GM21529 (cell line): ENCODE results near the gene RIOK3.
"Not testable (repeated sequence)": the region's sequence is repeated elsewhere in the genome, so short reads cannot be mapped to it uniquely, and the experiment has no call there.

ENCODE experiments used
- ATAC-seq: cut with Tn5 transposase; IDR thresholded peaks from one replicate; pipeline ENCODE4 v1.9.1; 2021; ENCODE audit not compliant: unreplicated experiment

RIOK3 gene

DNA sequence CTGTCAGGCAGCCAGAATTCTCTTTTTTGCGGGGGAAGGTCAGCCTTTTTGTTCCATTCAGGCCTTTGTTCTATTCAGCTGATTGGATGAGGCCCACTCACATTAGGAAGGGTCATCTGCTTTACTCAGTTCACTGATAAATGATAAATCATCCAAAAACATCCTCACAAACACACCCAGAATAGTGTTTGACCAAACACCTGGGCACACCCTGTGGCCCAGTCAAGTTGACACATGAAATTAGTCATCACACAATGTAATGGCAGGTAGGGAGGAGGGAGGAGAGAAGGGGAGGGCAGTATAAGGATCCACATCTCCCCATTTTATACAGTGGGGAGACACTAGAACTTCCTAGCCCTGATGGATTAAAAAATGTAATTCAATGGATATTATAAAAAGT lies 41.9 kb downstream of the RIOK3 start:
- ATAC-seq, result no peak

DNA sequence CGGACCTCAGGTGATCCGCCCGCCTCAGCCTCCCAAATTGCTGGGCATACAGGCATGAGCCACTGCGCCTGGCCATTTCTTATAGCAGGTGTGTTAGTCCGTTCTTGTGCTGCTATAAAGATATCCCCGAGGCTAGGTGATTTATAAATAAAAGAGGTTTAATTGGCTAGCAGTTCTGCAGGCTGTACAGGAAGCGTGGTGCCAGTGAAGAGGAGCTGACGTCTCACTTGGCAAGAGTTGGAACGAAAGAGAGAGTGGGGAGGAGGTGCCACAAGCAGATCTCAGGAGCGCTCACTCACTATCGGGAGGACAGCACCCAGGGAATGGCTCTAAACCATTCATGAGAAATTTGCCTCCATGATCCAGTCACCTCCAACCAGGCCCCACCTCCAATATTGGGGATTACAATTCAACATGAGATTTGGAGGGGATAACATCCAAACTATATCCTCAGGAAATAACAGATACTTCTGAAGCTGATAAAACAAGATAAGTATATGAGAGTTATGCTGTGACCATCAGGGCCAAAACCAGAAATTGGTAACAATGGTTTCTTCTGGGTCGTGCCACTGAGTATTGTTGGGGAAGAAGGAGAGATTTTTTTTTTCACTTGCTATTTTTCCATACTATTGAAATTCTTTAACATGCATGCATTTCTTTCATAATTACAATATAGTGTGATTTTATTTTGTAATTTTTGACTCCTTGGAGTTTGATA lies 42.8 kb downstream of the RIOK3 start:
- no peak for ATAC-seq

DNA sequence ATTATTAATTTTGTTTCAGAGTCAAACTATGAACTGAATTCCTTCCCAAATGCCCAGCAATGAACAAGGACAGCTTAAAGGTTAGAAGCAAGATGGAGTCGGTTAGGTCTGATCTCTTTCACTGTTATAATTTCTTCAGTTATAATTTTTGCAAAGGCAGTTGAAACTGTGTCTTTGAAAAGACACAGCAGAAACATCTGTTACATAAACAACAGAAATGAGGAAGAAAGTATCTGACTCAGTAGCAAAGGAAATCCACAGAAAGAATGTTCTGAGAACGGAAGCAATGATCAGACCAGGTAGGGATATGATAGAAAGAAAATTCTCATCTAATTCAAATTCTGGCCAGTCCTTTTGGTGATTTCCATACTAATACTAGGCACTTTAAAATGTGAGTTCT lies 45.0 kb downstream of the RIOK3 start:
- ATAC-seq, result no peak

DNA sequence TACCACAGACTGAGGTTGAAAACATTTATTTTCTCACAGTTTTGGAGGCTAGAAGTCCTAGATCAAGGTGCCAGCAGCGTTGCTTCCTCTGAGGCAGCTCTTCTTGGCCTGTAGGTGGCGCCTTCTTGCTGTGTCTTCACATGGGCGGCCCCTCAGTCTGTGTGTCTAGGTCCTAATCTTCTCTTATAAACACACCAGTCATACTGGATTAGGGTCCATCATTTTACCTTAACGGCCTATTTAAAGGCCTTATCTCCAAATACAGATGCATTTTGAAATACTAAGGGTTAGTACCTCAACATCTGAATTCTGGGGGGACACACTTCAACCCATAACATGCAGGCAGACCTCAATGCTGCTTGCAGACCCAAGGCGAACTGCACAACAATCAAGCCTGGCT lies 45.8 kb downstream of the RIOK3 start:
- ATAC-seq, result peak; percentile 27

DNA sequence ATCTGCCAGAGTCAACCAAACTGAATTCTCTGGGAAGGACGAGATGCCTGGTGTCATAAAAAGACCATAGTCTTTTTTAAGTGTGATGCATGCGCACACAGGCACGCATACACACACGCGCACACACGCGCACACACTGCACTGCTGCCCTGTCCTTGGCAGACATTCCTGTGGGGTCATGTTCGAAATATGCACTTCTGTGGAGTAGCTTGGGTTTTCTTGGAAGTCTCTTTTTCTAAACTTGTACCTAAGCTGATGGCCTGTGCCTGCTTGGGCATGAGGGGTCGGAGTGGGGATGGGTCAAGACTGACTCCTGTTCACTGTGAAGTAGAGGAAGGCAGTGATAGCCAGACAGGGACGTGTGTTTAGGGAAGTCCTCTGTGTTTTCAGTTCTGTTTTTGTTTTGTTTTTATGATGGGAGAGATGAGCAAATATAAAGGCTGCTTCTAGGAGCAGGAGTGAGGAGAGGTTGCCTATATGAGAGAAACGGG lies 46.2 kb downstream of the RIOK3 start:
- no peak for ATAC-seq

DNA sequence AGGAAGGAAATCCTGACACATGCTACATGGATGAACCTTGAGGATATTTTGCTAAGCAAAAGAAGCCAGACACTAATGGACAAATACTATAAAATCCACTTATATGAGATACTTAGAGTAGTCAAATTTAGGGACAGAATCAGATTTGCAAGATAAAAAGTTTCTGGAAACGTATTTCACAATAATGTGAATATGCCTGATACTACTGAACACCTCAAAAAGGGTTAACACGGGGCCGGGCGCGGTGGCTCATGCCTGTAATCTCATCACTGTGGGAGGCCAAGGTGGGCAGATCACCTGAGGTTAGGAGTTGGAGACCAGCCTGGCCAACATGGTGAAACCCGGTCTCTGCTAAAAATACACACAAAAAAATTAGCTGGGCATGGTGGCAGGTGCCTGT lies 48.5 kb downstream of the RIOK3 start:
- ATAC-seq, result no peak

DNA sequence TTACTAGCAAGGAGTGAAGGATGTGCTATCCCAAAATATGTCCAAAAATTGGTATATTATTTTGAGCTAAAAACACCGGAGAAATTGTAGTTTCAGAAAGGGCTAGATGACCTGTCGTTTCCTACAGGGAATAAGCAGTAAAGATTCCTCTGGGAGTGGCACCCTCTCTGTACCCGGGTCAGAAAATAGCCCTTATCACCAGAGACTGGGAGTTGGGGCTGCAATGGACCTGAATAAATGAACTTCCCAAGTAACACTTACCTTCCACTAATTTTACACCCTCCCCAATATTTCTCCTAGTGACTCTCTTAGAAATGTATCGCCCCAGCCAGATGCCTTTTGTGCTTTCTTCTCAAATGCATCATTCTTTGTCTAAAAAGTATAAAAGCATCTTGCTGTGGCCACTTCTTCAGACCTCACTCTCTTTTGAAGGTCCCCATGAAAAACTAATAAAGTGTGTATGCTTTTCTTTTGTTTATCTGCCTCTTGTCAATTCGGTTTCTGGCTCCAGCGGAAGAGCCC lies 49.5 kb downstream of the RIOK3 start:
- ATAC-seq, result no peak

DNA sequence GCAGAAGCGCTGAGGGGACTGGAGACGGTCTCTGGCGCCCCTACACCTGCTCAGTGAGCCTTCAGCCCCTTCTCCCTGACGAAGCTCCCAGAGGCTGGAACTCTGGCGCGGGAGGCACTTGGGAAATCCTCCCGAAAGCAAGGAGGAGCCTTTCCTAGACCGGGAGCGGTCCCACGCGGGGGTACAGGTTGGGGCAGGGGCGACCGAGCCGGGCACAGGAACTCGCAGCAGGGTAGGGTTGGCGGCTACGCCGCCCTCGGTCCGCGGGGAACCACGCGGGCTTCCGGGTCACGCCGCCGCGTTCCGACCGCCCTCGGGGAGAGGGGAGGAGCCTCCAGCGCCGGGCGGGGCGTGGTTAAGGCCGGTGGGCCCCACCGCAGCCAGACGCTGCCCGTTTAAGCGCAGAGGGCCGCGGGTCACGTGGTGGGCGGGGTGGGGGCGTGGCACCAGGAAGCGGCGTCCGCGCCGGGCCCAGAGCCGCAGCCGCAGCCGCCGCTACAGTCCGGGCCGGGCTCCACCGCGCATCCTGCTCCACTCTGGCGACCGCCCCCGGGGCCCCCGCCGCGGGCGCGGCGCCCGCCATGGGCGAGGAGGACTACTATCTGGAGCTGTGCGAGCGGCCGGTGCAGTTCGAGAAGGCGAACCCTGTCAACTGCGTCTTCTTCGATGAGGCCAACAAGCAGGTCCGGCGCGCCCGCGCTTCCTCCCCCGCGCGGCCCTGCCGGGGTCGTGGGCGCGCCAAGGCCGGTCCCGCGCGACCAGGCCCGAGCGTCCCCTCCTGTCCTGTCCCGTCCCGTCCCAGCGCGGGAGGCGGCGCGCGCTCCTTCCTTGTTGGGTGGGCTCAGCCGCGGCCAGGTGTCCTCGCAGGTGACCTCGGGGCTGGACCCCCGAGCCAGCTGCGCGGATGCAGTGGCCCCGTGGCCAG lies 50.2 kb downstream of the RIOK3 start, which contains the start of gene RMC1:
RMC1 (plus strand) TSS at position 474 of the 925 bp plus-strand sequence; CDS start at position 582, 108 bp downstream.
- ATAC-seq, result peak; percentile 75

DNA sequence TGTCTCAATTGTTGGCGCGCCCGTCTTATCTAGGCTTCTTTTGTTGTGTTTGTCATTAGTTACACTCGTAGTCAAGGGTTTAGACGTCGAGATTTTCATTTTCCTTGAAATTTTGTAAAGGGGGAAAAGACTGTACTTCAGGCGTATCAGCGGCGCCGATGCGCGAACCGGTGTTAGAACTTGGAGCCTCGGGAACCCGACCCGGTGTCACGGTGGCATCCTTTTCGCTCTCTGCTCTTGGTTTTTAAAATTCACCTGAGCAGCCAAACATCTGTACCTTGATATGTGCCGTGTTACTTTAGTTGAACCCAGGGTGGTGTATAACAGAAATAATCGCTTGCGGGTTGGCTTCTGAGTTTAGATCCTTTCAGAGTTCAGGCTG lies 50.9 kb downstream of the RIOK3 start:
- ATAC-seq, result no peak

DNA sequence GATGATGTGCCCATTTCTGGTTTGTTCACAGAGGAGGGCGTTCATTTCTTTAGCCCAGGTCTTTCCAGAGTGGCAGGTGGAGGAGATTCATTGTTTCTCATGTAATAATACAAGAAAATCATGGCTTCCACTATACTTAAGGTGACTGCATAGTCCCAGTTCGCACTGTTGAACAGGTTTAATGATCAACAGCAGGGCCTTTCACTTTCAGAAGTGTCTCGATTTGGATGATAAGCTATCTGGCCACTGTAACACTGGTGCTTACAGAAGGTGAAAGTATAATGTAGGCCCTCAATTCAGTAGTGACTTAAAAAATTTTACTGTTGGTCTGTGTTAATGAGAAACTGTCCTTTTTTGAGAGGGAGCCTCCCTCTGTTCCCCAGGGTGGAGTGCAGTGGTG lies 51.6 kb downstream of the RIOK3 start:
- peak; percentile 44 for ATAC-seq

DNA sequence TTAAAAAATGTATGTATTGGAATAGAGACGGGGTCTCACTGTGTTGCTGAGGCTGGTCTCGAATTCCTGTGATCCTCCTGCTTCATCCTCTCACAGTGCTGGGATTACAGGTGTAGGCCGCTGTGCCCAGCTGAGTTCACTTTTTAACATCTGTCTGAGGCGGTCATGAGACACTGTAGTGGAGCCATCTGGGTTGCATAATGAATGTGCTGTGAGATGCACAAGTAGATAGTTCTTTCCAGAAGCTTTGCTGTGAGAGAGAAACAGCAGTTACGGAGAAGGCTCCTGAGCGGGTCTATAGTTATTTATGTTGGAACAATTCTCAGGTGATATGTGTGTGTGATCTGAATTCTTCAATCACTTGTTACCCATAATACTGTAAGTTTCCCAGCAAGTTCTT lies 53.3 kb downstream of the RIOK3 start:
- ATAC-seq, result no peak

DNA sequence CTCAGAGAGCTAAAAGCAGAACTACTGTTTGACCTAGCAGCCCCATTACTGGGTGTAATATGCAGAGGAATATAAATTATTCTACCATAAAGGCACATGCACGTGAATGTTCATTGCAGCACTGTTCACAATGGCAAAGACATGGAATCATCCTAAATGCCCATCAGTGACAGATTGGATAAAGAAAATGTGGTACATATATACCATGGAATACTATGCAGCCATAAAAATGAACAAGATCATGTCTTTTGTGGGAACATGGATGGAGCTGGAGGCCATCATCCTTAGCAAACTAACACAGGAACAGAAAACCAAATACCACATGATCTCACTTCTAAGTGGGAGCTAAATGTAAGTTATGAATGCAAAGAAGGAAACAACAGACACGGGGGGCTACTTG lies 57.8 kb downstream of the RIOK3 start:
- not testable (repeated sequence) for ATAC-seq

DNA sequence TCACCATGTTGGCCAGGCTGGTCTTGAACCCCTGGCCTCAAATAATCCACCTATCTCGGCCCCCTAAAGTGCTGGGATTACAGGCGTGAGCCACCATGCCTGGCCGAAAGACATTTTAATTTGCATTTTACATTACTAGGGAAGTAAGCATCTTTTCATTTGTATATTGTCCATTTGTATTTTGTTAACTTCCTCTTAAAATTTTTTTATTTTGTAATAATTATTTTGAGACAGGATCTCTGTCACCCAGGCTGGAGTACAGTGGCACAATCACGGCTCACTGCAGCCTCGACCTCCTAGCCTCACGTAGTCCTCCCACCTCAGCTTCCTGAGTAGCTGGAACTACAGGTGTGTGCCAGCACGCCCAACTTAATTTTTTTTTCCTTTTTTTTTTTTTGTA lies 59.1 kb downstream of the RIOK3 start:
- ATAC-seq, result not testable (repeated sequence)

DNA sequence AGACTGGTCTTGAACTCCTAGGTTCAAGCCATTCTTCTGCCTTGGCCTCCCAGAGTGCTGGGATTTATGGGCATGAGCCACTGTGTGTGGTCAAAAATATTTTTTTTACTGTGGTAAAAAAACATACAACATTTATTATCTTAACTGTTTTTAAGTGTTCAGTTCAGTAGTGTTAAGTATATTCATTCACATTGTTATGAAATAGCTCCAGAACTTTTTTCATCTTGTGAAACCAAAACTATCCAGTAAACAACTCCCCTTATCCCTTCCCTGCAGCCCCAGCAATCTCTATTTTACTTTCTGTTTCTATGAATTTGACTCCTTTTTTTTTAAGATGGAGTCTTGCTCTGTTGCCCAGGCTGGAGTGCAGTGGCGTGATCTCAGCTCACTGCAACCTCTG lies 59.6 kb downstream of the RIOK3 start:
- no peak for ATAC-seq

DNA sequence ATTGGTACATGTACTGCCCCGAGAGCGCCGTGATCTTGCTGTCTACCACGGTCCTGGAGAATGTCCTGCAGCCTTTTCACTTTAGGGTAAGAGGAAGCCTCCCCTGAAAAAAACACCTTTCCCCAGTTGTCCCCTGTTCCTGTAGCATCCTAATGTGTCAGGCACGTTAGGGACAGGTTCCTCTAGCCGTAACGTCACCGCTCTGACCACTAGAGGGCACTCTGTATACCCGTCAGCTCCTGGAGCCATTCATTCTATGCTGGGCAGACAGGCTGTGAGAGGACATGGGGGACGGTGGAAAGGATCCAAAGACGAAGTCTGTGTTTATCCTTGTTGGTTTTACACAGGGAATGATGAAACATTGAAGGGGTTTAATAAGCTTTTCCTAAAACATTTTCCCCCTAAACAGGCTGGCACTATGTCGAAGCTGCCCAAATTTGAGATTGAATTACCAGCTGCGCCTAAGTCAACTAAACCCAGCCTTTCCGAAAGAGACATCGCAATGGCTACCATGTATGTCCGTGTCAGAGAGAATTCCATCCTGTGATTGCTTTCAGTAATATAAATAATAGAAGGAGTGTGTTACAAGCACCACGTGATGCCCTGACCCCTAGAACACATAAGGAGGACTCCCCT lies 62.9 kb downstream of the RIOK3 start:
- ATAC-seq, result peak; percentile 90

DNA sequence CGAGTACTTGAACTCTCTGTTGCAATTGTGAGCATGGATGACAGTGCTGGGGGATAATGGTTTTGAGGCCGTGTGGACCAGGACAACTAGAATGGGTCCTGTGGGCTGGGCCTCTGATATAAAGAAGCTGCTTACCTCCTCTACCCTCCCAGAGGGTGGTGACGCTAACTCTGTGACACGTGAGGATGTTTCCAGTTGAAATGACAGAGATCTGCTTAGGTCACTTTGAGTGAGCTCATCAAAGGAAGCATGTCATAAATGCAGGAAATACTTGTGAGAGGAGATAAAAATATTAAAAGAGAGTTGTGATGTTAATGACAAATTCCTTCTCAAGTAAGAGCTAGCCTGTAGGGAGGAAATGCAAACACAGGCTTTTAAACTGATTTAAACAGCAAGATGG lies 66.6 kb downstream of the RIOK3 start:
- ATAC-seq, result no peak

DNA sequence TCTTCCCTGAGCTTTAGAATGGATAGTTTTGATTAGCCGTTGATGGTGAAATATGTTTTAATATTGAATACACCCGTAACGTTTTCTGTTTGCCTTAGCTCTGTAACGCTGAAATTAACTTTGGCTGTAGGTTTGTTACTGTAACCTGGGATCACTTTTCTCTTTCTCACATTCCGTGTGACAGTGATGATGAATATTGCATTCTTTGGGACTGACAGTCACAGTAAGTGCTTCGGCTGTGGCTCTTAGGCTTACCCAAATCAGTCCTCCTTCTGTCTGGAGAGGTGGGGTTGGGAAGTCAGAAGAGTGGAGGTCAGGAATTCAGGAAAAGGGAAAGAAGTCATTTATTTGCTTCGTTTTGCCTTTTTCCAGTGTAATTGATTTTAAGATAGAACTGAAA lies 68.2 kb downstream of the RIOK3 start:
- ATAC-seq, result no peak

DNA sequence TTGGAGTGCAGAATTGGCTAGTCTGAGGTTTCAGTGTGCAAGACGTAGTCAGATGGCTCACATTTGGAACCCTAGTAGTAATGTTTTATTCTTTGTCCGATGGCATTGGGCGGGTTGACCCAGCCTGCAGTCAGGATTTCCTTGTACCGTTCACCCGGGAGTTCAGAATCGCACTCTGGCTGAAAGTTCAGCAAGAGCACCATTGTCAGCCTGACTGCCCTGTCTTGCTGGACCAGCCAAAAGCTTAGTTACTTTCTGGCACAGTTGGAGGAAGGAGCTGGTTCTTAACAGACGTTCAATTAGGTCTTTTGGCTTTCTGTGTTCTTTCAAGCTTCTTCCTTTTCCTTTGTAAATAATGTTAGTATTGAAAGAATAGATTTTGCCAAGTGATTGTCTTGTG lies 68.8 kb downstream of the RIOK3 start:
- no peak for ATAC-seq

DNA sequence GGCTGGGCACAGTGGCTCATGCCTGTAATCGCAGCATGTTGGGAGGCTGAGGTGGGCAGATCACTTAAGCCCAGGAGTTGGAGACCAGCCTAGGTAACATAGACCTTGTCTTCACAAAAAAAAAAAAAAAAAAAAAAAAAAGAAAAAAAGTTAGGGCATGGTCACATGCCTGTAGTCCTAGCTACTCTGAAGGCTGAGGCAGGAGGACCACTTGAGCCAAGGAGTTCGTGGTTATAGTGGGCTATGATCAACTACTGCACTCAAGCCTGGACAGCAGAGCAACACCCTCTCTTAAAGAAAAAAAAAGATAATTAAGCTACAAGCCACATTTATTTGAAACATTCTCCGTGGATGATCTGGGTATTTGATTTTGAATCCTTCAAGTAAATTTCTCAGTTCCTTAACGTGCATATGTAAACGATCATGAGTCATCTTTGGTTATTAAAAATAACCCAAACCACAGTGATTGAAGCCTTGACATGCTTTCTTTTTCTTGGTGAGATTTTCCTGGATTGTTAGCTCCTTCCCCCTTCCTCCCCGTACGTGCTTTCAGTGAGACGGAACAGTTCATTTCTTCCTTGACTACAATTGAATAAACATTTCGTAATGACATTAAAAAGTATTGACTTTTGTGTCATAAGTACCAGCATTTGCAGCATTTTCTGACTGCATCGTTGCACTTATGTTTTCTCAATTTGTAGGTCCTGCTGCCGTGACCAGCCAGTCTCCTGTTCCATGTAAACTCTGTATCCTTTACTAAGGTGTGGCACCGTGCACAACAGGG lies 70.5 kb downstream of the RIOK3 start:
- ATAC-seq, result no peak

DNA sequence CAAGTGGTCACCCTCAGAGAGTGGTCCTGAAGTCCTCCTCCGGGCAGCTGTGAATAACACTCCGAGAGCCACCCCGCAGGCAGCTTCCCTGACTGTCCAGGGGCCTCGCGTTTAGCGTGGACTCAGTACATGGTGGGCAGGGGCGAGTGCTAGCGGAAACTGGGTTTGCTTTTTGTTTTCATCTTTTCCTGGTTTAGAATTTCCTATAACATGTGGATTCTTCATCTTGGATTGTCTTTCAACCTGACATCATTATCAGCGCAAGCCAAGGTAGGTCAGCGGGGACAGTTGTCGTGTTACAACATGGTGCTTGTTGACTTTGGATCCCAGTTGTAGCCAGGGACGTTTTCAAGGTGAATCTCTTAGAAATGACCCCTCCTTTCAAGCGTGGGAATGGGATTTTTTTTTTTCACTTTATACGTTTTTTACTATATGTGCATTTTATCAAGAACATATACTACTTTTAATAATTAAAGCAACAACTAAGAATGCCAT lies 71.2 kb downstream of the RIOK3 start:
- ATAC-seq, result no peak
